ENCODE results near the gene FARSB.
"Not testable (repeated sequence)": the region's sequence is repeated elsewhere in the genome, so short reads cannot be mapped to it uniquely, and the experiment has no call there.

Gene FARSB

DNA sequence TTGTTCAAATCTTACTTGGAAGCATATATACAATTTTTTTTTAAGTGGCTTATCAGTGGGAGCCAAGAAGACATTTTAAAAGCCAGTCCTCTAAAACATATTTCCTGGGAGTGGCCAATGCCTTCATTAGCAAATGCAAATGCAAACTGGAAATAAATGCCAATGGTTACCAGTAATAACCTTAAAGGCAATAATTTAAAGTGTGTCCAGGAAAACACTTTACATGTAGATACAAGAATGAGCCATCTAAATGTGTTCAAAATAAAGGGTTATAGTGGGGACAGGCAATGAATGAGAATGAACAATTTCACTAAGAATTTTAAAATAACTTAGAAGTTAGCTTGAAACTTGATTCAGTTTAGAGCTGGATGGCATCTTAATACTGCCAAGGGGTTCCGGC, 64.2 kb downstream of the FARSB start:
- no peaks in the 10 kb centered on the region for H3K27me3 ChIP-seq (ENCODE audit: control insufficient read depth, low read length)
- no peaks in the 10 kb centered on the region for H3K4me1 ChIP-seq (ENCODE audit: control insufficient read depth, low read length)
- TF ChIP-seq, protein P1, sequence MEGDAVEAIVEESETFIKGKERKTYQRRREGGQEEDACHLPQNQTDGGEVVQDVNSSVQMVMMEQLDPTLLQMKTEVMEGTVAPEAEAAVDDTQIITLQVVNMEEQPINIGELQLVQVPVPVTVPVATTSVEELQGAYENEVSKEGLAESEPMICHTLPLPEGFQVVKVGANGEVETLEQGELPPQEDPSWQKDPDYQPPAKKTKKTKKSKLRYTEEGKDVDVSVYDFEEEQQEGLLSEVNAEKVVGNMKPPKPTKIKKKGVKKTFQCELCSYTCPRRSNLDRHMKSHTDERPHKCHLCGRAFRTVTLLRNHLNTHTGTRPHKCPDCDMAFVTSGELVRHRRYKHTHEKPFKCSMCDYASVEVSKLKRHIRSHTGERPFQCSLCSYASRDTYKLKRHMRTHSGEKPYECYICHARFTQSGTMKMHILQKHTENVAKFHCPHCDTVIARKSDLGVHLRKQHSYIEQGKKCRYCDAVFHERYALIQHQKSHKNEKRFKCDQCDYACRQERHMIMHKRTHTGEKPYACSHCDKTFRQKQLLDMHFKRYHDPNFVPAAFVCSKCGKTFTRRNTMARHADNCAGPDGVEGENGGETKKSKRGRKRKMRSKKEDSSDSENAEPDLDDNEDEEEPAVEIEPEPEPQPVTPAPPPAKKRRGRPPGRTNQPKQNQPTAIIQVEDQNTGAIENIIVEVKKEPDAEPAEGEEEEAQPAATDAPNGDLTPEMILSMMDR (IDR thresholded peaks at IDR 0.05; ENCODE audit: low read depth, low read length, poor library complexity, severe bottlenecking), result no peak
- TF ChIP-seq EZH2phosphoT487 (IDR thresholded peaks at IDR 0.05; ENCODE audit: borderline replicate concordance, low read length), result no peak
- H3K4me2 ChIP-seq (ENCODE audit: low read length), result no peak overlapping the region
- H3K9me2 ChIP-seq (replicated peaks; ENCODE audit: control insufficient read depth, low read length), result no peaks in the 10 kb centered on the region
- H3K27ac ChIP-seq (ENCODE audit: low read depth, low read length), result no peak overlapping the region
- no peak overlapping the region for H3K4me3 ChIP-seq (ENCODE audit: low read length)
- H3K9me3 ChIP-seq (ENCODE audit: control insufficient read depth, insufficient read depth, low read length), result no peaks in the 10 kb centered on the region
- no peaks in the 10 kb centered on the region for H3F3A ChIP-seq (ENCODE audit: control insufficient read depth, insufficient read depth)
- H3K36me3 ChIP-seq (ENCODE audit: control insufficient read depth, low read length), result peaks cover 56% of the 10 kb centered on the region
- peaks cover 18% of the 10 kb centered on the region for H3K79me2 ChIP-seq (ENCODE audit: control insufficient read depth, low read length)
- no peaks in the 10 kb centered on the region for H4K20me1 ChIP-seq (ENCODE audit: control insufficient read depth, insufficient read depth, low read depth, low read length)

DNA sequence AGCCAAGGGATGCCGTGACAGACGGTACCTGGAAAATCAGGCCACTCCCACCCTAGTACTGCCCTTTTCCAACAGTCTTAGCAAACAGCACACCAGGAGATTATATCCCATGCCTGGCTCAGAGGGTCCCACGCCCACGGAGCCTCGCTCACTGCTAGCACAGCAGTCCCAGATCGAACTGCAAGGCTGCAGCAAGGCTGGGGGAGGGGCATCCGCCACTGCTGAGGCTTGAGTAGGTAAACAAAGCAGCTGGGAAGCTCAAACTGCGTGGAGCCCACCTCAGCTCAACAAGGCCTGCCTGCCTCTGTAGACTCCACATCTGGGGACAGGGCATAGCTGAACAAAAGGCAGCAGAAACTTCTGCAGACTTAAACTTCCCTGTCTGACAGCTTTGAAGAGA, 71.3 kb downstream of the FARSB start:
- Histone ChIP-seq H3K36me3 (ENCODE audit: control insufficient read depth, low read length) (peaks cover 30% of the 10 kb centered on the region), H3K4me1 (ENCODE audit: control insufficient read depth, low read length) (peaks cover 21% of the 10 kb centered on the region), H3K79me2 (ENCODE audit: control insufficient read depth, low read length) (peaks cover 27% of the 10 kb centered on the region)
- H3K27ac ChIP-seq (ENCODE audit: low read depth, low read length); H3K9me3 ChIP-seq (ENCODE audit: control insufficient read depth, insufficient read depth, low read length); H3F3A ChIP-seq (ENCODE audit: control insufficient read depth, insufficient read depth); H3K4me3 ChIP-seq (ENCODE audit: low read length); H3K9me2 ChIP-seq (replicated peaks; ENCODE audit: control insufficient read depth, low read length); H4K20me1 ChIP-seq (ENCODE audit: control insufficient read depth, insufficient read depth, low read depth, low read length); H3K4me2 ChIP-seq (ENCODE audit: low read length); H3K27me3 ChIP-seq (ENCODE audit: control insufficient read depth, low read length): not testable (repeated sequence)

DNA sequence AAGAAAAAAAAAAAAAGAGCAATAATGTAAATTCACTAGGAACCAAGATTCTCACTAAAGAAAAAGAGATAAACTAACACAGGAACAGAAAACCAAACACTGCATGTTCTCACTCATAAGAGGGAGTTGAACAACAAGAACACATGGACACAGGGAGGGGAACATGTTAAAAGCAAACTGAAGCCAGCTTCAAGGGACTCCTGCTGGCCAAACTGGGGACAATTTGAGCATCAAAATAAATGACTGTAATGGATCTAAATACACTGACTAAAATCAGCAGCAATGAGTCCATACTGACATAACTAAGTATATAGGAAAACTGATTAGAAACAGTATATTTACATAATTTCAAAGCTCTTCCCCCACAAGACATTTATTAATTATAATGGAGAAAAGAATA, 73.0 kb downstream of the FARSB start:
- Histone ChIP-seq H3K27ac (ENCODE audit: low read depth, low read length) (no peak overlapping the region), H4K20me1 (ENCODE audit: control insufficient read depth, insufficient read depth, low read depth, low read length) (no peaks in the 10 kb centered on the region), H3K36me3 (ENCODE audit: control insufficient read depth, low read length) (peaks cover 37% of the 10 kb centered on the region), H3K79me2 (ENCODE audit: control insufficient read depth, low read length) (peaks cover 27% of the 10 kb centered on the region), H3F3A (ENCODE audit: control insufficient read depth, insufficient read depth) (no peaks in the 10 kb centered on the region), H3K4me2 (ENCODE audit: low read length) (no peak overlapping the region), H3K4me3 (ENCODE audit: low read length) (no peak overlapping the region), H3K9me2 (replicated peaks; ENCODE audit: control insufficient read depth, low read length) (no peaks in the 10 kb centered on the region), H3K4me1 (ENCODE audit: control insufficient read depth, low read length) (peaks cover 21% of the 10 kb centered on the region), H3K27me3 (ENCODE audit: control insufficient read depth, low read length) (no peaks in the 10 kb centered on the region), H3K9me3 (ENCODE audit: control insufficient read depth, insufficient read depth, low read length) (no peaks in the 10 kb centered on the region)
- no peak for TF ChIP-seq EZH2phosphoT487 (IDR thresholded peaks at IDR 0.05; ENCODE audit: borderline replicate concordance, low read length)
- TF ChIP-seq, protein P1 (IDR thresholded peaks at IDR 0.05; ENCODE audit: low read depth, low read length, poor library complexity, severe bottlenecking), result no peak

DNA sequence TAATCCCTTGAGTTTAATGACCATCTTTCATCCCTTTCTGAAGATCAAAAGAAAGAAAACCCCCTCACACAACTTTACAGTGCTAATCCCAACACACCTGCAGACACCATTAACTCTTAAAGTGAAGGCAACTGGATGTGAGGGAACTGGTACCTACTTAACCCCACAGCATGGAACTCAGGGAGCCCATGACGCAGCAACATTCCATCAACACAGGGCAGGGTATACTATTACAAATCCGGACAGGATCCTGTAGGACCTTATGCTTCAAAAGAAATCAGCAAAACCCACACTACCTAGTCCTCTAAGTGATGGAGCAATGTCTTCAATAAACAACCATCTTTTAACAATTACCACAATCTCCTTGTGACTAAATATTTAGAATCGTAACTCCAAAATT, 78.6 kb downstream of the FARSB start:
- peaks cover 21% of the 10 kb centered on the region for H3K4me1 ChIP-seq (ENCODE audit: control insufficient read depth, low read length)
- H3K79me2 ChIP-seq (ENCODE audit: control insufficient read depth, low read length), result peaks cover 15% of the 10 kb centered on the region
- TF ChIP-seq, protein P1 (IDR thresholded peaks at IDR 0.05; ENCODE audit: low read depth, low read length, poor library complexity, severe bottlenecking), result no peak
- no peak for TF ChIP-seq EZH2phosphoT487 (IDR thresholded peaks at IDR 0.05; ENCODE audit: borderline replicate concordance, low read length)
- H3K27ac ChIP-seq (ENCODE audit: low read depth, low read length), result no peak overlapping the region
- no peaks in the 10 kb centered on the region for H4K20me1 ChIP-seq (ENCODE audit: control insufficient read depth, insufficient read depth, low read depth, low read length)
- H3K4me3 ChIP-seq (ENCODE audit: low read length), result no peak overlapping the region
- H3K9me2 ChIP-seq (replicated peaks; ENCODE audit: control insufficient read depth, low read length), result no peaks in the 10 kb centered on the region
- H3K27me3 ChIP-seq (ENCODE audit: control insufficient read depth, low read length), result no peaks in the 10 kb centered on the region
- H3F3A ChIP-seq (ENCODE audit: control insufficient read depth, insufficient read depth), result no peaks in the 10 kb centered on the region
- H3K4me2 ChIP-seq (ENCODE audit: low read length), result no peak overlapping the region
- H3K36me3 ChIP-seq (ENCODE audit: control insufficient read depth, low read length), result peaks cover 76% of the 10 kb centered on the region
- no peaks in the 10 kb centered on the region for H3K9me3 ChIP-seq (ENCODE audit: control insufficient read depth, insufficient read depth, low read length)

All from DOHH2 (cell line).